Measurements from ENCODE around the gene SMDT1.

Gene SMDT1

GRCh38 chr22:42083119-42083518, 3.6 kb downstream of the SMDT1 start:
- H3K36me3 ChIP-seq (ENCODE audit: control insufficient read depth in 2 of 2, insufficient read depth in 1 of 2, low read length in 2 of 2), result peaks cover 15 to 59% of the 10 kb centered on the region in 2 experiments
- peaks cover 4% of the 10 kb centered on the region; the same call in 1 of the 2 replicates for H3K4me1 ChIP-seq (ENCODE audit: control insufficient read depth, insufficient read depth, low read length)
- no peak overlapping the region for H3K27ac ChIP-seq (ENCODE audit: extremely low read depth, low read depth, low read length)
- H3K9me3 ChIP-seq (ENCODE audit: control insufficient read depth, insufficient read depth, low read depth, low read length), result no peaks in the 10 kb centered on the region
- ChIA-PET POLR2A (interaction anchor here (0.5 to 1.0 kb wide), 2 partner anchors 92 to 136 kb away, joined by 3 to 4 read pairs; partner anchors contain the start of gene CENPM), CTCF (interaction anchor here (0.6 to 0.7 kb wide), 2 partner anchors 49 to 485 kb away, joined by 3 read pairs; no protein-coding TSS in a partner anchor)
- TF ChIP-seq KLF10 (tag by site-specific recombination; IDR thresholded peaks at IDR 0.05) (no peak), ZNF48 (tag by site-specific recombination; IDR thresholded peaks at IDR 0.05) (no peak), YY1 (tag by site-specific recombination; IDR thresholded peaks at IDR 0.05) (no peak)
- no peak overlapping the region for H3K4me3 ChIP-seq (ENCODE audit: low read depth, low read length)

- H3K9me3 ChIP-seq (ENCODE audit: control insufficient read depth, insufficient read depth, low read depth, low read length), result no peaks in the 10 kb centered on the region
- CTCF ChIA-PET, result interaction anchor here (1.0 kb wide), 1 partner anchor 28 kb away, joined by 3 read pairs; no protein-coding TSS in a partner anchor
- TF ChIP-seq ZNF560 (tag by site-specific recombination; IDR thresholded peaks at IDR 0.05; ENCODE audit: borderline replicate concordance), result no peak
- TF ChIP-seq SETDB1 (IDR thresholded peaks at IDR 0.05; ENCODE audit: insufficient read length, low read length), result no peak
- no peak for TF ChIP-seq ZNF2 (tag by site-specific recombination; IDR thresholded peaks at IDR 0.05)
- no peak for TF ChIP-seq ZNF211 (tag by site-specific recombination; IDR thresholded peaks at IDR 0.05; ENCODE audit: low read depth)
- TF ChIP-seq HOXD13 (CRISPR knock-in tag; IDR thresholded peaks at IDR 0.05; ENCODE audit: borderline replicate concordance), result no peak
- TF ChIP-seq REPIN1 (tag by site-specific recombination; IDR thresholded peaks at IDR 0.05; ENCODE audit: low read depth), result no peak
- no peak for TF ChIP-seq ZEB2 (tag by site-specific recombination; IDR thresholded peaks at IDR 0.05)
- no peak for TF ChIP-seq ZNF76 (tag by site-specific recombination; IDR thresholded peaks at IDR 0.05; ENCODE audit: borderline replicate concordance, low read depth)
- TF ChIP-seq, protein P1, sequence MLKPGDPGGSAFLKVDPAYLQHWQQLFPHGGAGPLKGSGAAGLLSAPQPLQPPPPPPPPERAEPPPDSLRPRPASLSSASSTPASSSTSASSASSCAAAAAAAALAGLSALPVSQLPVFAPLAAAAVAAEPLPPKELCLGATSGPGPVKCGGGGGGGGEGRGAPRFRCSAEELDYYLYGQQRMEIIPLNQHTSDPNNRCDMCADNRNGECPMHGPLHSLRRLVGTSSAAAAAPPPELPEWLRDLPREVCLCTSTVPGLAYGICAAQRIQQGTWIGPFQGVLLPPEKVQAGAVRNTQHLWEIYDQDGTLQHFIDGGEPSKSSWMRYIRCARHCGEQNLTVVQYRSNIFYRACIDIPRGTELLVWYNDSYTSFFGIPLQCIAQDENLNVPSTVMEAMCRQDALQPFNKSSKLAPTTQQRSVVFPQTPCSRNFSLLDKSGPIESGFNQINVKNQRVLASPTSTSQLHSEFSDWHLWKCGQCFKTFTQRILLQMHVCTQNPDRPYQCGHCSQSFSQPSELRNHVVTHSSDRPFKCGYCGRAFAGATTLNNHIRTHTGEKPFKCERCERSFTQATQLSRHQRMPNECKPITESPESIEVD (tag by site-specific recombination; IDR thresholded peaks at IDR 0.05), result no peak
- TF ChIP-seq ZNF248 (tag by site-specific recombination; IDR thresholded peaks at IDR 0.05), result no peak
- TF ChIP-seq ZFP3 (tag by site-specific recombination; IDR thresholded peaks at IDR 0.05; ENCODE audit: low read depth), result no peak
- TF ChIP-seq, protein P2, sequence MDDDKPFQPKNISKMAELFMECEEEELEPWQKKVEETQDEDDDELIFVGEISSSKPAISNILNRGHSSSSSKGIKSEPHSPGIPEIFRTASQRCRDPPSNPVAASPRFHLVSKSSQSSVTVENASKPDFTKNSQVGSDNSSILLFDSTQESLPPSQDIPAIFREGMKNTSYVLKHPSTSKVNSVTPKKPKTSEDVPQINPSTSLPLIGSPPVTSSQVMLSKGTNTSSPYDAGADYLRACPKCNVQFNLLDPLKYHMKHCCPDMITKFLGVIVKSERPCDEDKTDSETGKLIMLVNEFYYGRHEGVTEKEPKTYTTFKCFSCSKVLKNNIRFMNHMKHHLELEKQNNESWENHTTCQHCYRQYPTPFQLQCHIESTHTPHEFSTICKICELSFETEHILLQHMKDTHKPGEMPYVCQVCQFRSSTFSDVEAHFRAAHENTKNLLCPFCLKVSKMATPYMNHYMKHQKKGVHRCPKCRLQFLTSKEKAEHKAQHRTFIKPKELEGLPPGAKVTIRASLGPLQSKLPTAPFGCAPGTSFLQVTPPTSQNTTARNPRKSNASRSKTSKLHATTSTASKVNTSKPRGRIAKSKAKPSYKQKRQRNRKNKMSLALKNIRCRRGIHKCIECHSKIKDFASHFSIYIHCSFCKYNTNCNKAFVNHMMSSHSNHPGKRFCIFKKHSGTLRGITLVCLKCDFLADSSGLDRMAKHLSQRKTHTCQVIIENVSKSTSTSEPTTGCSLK (tag by site-specific recombination; IDR thresholded peaks at IDR 0.05), result no peak
- TF ChIP-seq, protein P3, sequence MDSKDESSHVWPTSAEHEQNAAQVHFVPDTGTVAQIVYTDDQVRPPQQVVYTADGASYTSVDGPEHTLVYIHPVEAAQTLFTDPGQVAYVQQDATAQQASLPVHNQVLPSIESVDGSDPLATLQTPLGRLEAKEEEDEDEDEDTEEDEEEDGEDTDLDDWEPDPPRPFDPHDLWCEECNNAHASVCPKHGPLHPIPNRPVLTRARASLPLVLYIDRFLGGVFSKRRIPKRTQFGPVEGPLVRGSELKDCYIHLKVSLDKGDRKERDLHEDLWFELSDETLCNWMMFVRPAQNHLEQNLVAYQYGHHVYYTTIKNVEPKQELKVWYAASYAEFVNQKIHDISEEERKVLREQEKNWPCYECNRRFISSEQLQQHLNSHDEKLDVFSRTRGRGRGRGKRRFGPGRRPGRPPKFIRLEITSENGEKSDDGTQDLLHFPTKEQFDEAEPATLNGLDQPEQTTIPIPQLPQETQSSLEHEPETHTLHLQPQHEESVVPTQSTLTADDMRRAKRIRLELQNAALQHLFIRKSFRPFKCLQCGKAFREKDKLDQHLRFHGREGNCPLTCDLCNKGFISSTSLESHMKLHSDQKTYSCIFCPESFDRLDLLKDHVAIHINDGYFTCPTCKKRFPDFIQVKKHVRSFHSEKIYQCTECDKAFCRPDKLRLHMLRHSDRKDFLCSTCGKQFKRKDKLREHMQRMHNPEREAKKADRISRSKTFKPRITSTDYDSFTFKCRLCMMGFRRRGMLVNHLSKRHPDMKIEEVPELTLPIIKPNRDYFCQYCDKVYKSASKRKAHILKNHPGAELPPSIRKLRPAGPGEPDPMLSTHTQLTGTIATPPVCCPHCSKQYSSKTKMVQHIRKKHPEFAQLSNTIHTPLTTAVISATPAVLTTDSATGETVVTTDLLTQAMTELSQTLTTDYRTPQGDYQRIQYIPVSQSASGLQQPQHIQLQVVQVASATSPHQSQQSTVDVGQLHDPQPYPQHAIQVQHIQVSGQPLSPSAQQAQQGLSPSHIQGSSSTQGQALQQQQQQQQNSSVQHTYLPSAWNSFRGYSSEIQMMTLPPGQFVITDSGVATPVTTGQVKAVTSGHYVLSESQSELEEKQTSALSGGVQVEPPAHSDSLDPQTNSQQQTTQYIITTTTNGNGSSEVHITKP (tag by site-specific recombination; IDR thresholded peaks at IDR 0.05), result no peak
- no peak for TF ChIP-seq GLI2 (tag by site-specific recombination; IDR thresholded peaks at IDR 0.05; ENCODE audit: borderline replicate concordance, low read depth)
- no peak for TF ChIP-seq ZBTB7A (tag by site-specific recombination; IDR thresholded peaks at IDR 0.05; ENCODE audit: low read depth)
- POLR2A ChIA-PET, result interaction anchor here (0.6 to 1.3 kb wide), 3 partner anchors 138 to 930 kb away, joined by 3 to 6 read pairs (median 3); partner anchors contain the start of genes CENPM and PACSIN2
- peaks cover 4% of the 10 kb centered on the region; the same call in 1 of the 2 replicates for H3K4me1 ChIP-seq (ENCODE audit: control insufficient read depth, insufficient read depth, low read length)
- H3K27ac ChIP-seq (ENCODE audit: extremely low read depth, low read depth, low read length), result no peak overlapping the region
- H3K36me3 ChIP-seq (ENCODE audit: control insufficient read depth in 2 of 2, insufficient read depth in 1 of 2, low read length in 2 of 2), result peaks cover 15 to 66% of the 10 kb centered on the region in 2 experiments
- no peak overlapping the region for H3K4me3 ChIP-seq (ENCODE audit: low read depth, low read length)
Measured at GRCh38 chr22:42084874-42085273, 5.4 kb downstream of the SMDT1 start.
